ENCODE measurements around the gene SPTLC1.

Gene SPTLC1

GRCh38 chr9:92100237-92100911 lies 14.8 kb downstream of the SPTLC1 start:
- H3K27ac ChIP-seq, result peak overlapping the region in 5 of 21 experiments; percentile 17 to 68 (median 30)
- no peak overlapping the region for H3K4me3 ChIP-seq

DNA sequence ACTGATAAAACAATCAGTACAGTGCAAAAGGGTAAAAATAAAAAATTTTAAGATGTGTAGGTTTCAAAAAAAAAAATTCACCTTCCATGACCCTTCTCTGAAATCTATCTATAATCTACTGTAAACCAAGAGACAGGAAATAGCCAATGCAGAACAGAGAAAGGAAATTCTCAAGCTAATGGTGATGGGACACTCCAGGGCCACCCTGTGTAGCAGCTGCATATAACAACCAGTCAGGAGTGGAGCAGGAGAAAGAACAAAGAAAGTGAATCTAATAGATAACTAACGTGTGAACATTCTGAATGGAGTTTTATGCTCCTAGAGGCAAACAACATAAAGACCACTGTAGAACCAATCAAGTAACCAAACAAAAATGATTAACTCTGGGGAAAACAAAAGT lies 16.6 kb downstream of the SPTLC1 start:
- Histone ChIP-seq H3K4me3 (peak overlapping the region in 1 of 7 experiments; percentile 19), H3K27ac (peak overlapping the region in 3 of 21 experiments; percentile 8 to 44 (median 33))

DNA sequence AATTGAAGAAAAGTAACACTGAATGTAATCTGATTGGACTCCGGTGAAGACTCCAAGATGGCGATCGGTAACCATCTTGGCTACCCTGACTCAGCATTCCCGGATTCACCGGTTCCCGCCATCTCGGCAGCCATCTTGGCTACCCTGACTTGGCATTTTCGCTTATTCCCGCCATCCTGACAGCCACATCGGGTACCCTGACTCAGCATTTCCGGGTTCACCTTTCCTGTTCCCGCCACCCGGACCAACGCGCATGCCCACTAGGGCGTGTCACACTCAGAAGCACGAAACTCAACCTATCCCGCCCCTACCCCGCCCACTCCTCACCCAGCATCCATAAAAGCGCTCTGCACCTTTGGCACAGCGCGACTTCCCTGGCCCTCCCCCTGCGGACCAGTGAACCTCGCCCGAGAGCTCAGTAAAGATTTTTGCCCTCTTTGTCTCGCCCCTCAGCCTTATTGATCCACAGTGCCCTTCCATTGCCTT lies 17.2 kb downstream of the SPTLC1 start:
- peak overlapping the region in 6 of 21 experiments; percentile 8 to 44 (median 30) for H3K27ac ChIP-seq
- peak overlapping the region in 3 of 7 experiments; percentile 9 to 24 (median 19) for H3K4me3 ChIP-seq

DNA sequence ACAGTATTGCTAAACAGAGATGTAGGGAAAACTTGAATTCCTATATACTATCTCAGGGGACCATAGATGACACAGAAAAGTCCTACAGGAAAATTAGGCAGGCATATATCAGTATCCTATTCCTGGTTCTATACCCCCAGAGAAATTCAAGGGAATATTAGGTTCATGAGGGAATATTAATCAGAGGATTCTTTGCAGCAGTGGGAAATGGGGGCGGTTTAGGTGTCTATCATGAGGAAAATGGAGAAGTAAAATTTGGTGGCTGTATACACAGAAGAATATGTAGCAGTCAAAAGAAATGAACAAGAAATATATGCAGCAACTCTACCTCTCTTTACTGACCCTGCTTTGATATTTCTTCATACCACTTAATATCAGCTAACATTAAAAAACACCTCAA lies 20.0 kb downstream of the SPTLC1 start:
- Histone ChIP-seq H3K27ac (no peak overlapping the region), H3K4me3 (no peak overlapping the region)

- Histone ChIP-seq H3K4me3 (no peak overlapping the region), H3K27ac (no peak overlapping the region)
Measured at GRCh38 chr9:92094655-92095054, 20.6 kb downstream of the SPTLC1 start.

- Histone ChIP-seq H3K27ac (no peak overlapping the region), H3K4me3 (no peak overlapping the region)
Measured at GRCh38 chr9:92077888-92078287, 37.3 kb downstream of the SPTLC1 start.

GRCh38 chr9:92071634-92072033 lies 43.6 kb downstream of the SPTLC1 start:
- no peak overlapping the region for H3K4me3 ChIP-seq
- no peak overlapping the region for H3K27ac ChIP-seq

GRCh38 chr9:92066168-92066567 lies 49.0 kb downstream of the SPTLC1 start:
- no peak overlapping the region for H3K27ac ChIP-seq
- H3K4me3 ChIP-seq, result no peak overlapping the region

DNA sequence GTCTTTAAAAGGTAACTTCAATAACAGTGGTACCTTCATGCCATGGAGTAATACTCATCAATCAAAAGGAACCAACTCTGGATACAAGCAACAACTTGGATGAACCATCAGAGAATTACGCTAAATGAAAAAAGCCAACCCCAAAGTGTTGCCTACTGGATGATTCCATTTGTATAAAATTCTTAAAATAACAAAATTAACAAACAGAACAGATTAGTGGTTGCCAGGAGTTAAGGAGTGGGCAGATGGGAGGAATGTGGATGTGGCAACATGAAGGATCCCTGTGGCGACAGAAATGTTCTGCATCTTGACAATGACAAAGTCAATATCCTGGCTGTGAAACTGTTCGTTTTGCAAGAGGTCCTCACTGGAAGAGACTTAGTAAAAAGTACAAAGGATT lies 50.5 kb downstream of the SPTLC1 start:
- H3K27ac ChIP-seq, result no peak overlapping the region

DNA sequence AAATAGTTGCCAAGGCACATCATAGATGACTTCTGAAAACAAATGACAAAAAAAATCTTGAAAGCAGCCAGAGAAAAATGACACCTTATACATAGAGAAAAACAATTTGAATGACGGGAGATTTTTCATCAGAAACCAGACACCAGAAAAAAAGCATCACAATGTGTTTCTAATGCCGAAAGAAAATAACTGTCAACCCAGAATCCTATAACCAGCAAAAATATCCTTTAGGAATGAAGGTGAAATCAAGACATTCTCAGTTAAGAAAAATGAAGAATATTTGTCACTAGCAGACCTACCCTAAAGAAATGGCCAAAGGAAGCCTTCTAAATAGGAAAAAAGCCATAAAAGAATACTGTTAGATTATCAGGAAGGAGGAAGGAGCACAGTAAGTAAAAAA lies 54.0 kb downstream of the SPTLC1 start:
- no peak overlapping the region for H3K27ac ChIP-seq
- H3K4me3 ChIP-seq, result no peak overlapping the region

More for the DNA sequence above, 50.5 kb downstream of the SPTLC1 start:
- no peak overlapping the region for H3K4me3 ChIP-seq

DNA sequence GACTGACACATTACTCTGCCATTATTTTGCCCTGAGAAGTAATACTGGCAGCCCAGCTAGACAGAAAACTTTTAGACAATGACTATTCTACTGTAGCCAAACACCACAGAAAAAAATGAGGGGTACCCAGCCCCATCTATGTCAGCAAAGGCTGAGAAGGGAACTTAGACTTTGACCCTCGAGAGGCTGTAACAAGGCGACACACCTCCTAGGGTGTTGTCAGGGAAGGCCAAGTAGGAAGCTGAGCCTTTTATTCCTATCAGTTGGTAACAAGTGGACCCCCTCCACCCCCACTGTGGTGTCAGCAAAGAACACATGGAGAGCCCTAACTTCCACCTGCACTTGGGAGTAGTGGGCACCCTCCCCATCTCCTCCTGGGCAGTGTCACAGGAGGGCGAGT lies 55.6 kb downstream of the SPTLC1 start:
- Histone ChIP-seq H3K4me3 (no peak overlapping the region), H3K27ac (no peak overlapping the region)

DNA sequence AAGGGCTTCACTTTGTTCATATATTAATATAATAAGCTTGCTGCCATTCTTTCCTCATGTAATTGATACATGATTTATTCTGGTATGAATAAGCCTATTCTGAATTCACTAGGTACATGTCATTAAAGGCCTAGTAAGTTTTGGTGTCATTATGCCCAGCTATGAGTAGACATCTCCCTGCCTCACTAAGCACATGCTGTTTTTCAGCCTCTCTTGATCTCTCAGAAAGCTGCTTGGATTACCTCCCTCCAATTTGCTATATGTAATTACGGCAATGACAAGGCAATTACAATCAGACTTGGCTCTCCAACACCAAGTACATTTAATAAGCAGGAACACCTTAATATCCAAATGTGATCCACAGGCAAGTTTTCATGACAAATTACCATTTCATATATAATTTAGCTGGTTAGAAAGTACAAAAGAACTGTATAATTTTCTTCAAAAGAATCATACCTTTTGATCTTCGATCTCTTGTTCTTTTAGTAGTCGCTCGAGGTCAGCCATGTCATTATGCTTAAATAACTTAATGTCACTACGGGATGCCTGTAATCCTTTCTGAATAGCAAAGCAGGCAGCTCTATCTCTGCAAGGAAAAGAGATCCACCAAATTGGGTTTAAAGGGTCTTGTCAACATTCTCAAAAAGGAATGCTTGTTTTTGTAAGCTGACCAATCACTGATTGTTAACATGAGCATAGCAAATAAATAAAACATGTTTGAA lies 56.3 kb downstream of the SPTLC1 start:
- Histone ChIP-seq H3K27ac (no peak overlapping the region), H3K4me3 (no peak overlapping the region)

- H3K4me3 ChIP-seq, result no peak overlapping the region
- no peak overlapping the region for H3K27ac ChIP-seq
Measured at GRCh38 chr9:92058026-92058425, 57.2 kb downstream of the SPTLC1 start.

- Histone ChIP-seq H3K4me3 (no peak overlapping the region), H3K27ac (no peak overlapping the region)
Measured at GRCh38 chr9:92057226-92057625, 58.0 kb downstream of the SPTLC1 start.

GRCh38 chr9:92055624-92056023 lies 59.6 kb downstream of the SPTLC1 start:
- no peak overlapping the region for H3K27ac ChIP-seq
- no peak overlapping the region for H3K4me3 ChIP-seq

- no peak overlapping the region for H3K27ac ChIP-seq
- H3K4me3 ChIP-seq, result no peak overlapping the region
Measured at GRCh38 chr9:92048924-92049625, 66.1 kb downstream of the SPTLC1 start.

DNA sequence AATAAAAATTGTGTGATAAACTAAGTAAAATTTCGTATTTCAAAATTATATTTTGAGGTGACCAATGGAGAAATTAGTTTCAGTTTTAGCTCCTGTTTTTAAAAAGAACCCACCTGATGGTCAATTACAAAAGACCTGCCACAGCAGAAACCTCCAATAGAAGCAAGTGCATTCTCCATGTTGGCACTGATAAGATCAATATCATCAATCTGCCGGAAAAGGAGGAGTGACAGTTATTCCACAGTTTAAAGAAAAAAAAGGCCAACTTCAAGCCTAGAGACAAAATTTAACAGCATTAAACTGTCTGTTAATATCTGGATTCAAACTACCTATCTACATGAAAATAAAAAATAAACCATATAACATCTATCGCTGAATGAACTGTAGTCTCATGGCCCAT lies 67.7 kb downstream of the SPTLC1 start:
- no peak overlapping the region for H3K4me3 ChIP-seq
- no peak overlapping the region for H3K27ac ChIP-seq

- no peak overlapping the region for H3K27ac ChIP-seq
- H3K4me3 ChIP-seq, result no peak overlapping the region
Measured at GRCh38 chr9:92046676-92047075, 68.5 kb downstream of the SPTLC1 start.

DNA sequence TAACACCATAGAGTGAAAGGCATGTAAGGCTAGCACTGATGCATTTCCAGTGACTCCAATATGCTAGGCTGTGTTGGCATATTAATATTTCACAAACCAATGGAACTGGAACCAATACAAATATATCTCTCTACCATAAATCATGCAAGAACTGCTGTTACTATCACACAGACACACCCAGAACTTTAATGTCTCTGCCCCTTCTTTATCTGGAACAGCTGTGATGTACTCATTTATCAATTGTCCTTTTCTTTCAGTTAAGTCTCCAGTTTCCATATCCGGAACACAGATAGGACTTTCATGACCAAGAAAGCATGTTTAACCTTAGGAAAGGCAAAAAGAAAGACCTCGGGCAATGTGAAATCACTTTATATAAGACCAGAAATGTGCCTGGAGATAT lies 70.3 kb downstream of the SPTLC1 start:
- H3K27ac ChIP-seq, result no peak overlapping the region
- no peak overlapping the region for H3K4me3 ChIP-seq

GRCh38 chr9:92043002-92043401 lies 72.2 kb downstream of the SPTLC1 start:
- Histone ChIP-seq H3K27ac (no peak overlapping the region), H3K4me3 (no peak overlapping the region)

GRCh38 chr9:92042260-92042659 lies 73.0 kb downstream of the SPTLC1 start:
- H3K27ac ChIP-seq, result no peak overlapping the region
- no peak overlapping the region for H3K4me3 ChIP-seq
